ENCODE results near the gene SOX11.

Gene SOX11

DNA sequence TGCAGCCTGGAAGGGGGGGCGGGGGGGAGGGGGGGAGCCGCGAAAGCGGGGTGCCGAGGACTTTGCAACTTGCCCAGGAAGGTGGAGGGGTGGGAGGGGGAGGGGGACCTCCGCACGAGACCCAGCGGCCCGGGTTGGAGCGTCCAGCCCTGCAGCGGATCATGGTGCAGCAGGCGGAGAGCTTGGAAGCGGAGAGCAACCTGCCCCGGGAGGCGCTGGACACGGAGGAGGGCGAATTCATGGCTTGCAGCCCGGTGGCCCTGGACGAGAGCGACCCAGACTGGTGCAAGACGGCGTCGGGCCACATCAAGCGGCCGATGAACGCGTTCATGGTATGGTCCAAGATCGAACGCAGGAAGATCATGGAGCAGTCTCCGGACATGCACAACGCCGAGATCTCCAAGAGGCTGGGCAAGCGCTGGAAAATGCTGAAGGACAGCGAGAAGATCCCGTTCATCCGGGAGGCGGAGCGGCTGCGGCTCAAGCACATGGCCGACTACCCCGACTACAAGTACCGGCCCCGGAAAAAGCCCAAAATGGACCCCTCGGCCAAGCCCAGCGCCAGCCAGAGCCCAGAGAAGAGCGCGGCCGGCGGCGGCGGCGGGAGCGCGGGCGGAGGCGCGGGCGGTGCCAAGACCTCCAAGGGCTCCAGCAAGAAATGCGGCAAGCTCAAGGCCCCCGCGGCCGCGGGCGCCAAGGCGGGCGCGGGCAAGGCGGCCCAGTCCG is 540 bp downstream of the SOX11 start:
- DNase-seq: peak; percentile 24 to 45

GRCh38 chr2:5693287-5694201 is 1.4 kb downstream of the SOX11 start:
- DNase-seq: peak in 1 of 2 experiments; percentile 18

GRCh38 chr2:5694306-5694705 is 2.1 kb downstream of the SOX11 start:
- DNase-seq: peak in 1 of 2 experiments; percentile 6

DNA sequence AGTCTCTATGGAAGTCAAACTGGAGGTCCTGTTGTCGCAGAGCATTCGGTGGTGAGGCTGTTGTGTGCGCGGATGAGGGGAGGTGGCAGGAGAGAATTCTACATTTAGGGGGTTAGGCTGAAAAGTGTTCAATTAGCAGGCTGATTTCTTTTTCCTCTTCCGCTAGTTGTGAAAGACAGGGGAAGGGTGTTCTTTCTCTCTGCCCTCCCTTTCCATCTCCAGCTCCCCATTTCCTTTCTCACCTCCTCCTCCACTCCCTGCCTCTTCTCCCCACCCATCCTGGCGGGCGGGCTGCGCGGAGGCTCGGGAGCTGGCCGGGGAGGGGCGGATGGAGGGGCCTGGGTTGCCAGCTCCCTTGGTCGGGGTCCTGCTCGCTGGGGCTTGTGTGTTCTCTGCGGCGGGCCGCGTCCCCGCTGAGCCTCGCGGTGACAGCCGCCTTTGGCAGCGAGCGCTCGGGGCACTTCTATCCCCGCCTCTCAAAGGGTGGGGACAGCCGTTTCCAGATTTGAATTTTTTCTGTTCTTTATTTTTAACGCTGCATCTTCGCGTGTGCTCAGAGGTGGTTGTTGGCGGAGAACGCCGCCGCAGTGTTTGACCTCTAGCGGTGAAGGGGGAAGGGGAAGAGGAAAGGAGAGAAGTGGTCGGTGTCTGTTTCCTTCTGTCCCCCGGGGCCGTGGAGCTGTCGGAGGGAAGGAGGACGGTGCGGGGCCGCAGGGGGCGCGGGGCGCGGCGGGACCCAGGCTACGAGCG is 3.6 kb downstream of the SOX11 start:
- peak; percentile 19 to 34 for DNase-seq

- DNase-seq: no peak
Observed at GRCh38 chr2:5696404-5696944, 4.3 kb downstream of the SOX11 start.

GRCh38 chr2:5696945-5697521 is 4.8 kb downstream of the SOX11 start:
- peak; percentile 21 to 46 for DNase-seq

- no peak for DNase-seq
Observed at GRCh38 chr2:5697562-5697961, 5.4 kb downstream of the SOX11 start.

GRCh38 chr2:5698134-5698533 is 6.0 kb downstream of the SOX11 start:
- no peak for DNase-seq

DNA sequence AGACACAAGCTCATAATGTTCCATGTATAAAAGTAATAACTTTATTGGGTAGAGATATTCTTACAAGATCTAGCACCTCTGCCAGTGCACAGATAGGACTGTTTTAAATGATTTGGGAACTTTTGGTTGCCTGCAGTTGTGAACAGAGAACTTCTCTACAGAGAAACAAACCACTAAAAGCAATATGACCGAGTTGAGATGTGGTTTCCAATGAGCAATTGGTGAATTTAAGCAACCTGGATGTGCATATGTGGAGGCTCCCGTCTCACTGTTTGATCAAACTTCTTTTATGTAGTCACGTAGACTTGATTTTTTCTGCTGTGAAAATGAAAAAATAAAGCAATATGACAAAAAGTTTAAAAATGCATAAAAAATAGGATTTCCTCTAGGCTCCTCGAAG is 7.8 kb downstream of the SOX11 start:
- DNase-seq: no peak

DNA sequence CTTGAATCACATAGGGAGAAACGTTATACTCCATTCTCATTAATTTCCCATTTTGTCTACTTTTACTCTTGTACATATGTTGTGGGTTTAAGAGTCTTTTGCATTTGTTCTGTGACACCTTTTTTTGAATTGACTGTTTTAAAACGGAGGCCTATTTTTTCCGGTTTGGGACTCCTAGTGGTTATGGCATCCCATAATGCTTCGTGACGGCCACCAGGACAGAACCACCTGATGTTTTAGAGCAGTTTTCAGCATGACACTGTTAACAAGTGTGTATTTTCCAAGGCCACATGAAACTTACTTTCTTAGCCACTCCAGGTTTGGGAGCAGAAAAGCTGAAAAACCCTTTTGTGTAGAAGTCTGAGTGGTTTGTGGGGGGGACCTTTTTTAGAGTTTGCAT is 8.4 kb downstream of the SOX11 start:
- no peak for DNase-seq

- no peak for DNase-seq
Observed at GRCh38 chr2:5701266-5701665, 9.1 kb downstream of the SOX11 start.

- no peak for DNase-seq
Observed at GRCh38 chr2:5703166-5703565, 11.0 kb downstream of the SOX11 start.

DNA sequence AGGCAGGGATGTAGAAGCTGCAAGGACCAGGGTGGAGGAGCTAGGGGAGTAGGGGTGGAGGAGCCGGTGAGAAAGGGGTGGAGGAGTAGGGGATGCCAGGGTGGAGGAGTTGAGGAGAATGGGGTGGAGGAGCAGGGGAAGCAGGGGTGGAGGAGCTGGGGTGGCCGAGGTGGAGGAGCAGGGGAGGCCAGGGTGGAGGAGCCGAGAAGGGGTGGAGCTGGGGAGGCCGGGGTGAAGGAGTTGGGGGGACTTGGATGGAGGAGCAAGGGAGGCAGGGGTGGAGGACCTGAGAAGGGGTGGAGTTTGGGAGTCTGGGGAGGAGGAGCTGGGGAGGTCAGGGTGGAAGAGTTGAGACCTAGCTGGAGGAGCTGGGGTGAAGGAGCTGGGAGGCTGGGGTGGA is 13.3 kb downstream of the SOX11 start:
- DNase-seq: no peak

DNA sequence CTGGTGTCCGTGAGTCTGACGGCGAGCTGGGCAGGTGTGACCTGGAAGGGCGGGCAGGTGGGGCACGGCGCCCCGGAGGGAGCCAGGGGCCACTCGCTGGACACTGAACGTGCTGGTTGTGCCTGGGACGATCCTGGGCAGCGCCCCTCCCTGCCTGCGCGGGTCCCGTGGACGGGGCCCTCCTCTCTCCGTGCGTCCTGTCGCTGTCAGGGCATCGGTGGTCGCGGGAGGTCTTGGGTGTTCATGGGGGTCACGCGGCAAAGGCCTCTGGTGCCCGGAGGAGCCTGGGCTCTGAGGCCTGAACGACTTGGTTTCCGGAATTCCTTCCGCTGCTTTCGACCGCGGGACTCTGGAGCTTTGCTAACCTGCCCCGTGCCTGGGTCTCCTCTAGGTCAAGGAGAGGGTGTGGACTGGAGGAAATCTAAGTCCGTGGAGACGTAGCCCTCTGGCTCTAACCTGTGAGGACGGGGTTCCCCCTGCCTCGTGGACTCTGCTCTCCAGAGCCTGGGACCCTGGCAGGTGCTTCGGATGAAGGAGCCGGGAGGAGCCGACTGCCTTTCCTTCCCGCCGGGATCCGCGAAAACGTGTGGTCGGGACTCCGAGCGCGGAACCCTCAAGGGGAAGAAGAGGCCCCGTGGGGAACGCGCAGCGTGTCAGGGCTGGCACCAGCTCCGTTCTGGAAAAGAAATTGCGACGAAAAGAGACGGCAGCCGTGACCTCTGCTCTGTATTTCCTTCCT is 14.7 kb downstream of the SOX11 start:
- DNase-seq: no peak

- DNase-seq: no peak
Observed at GRCh38 chr2:5710615-5711014, 18.4 kb downstream of the SOX11 start.

DNA sequence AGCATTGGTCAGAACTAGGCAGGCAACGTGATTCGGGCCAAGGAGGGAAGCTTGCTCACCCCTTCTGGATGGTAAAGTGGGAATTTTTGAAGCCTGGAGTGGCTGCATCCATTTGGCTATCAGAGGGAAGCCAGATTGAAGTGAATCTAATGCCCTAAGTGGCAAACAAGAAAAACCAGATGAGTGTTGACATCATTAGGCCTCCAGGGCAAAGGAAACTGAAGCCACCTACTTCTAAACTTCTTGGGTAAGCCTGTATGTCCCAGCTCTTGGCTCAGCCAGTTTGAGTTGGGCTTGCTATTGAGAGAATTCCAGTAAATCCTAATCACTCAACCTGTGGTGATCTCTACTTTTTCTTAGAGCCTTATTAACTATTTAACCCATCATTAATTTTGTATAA is 20.9 kb downstream of the SOX11 start:
- no peak for DNase-seq

DNA sequence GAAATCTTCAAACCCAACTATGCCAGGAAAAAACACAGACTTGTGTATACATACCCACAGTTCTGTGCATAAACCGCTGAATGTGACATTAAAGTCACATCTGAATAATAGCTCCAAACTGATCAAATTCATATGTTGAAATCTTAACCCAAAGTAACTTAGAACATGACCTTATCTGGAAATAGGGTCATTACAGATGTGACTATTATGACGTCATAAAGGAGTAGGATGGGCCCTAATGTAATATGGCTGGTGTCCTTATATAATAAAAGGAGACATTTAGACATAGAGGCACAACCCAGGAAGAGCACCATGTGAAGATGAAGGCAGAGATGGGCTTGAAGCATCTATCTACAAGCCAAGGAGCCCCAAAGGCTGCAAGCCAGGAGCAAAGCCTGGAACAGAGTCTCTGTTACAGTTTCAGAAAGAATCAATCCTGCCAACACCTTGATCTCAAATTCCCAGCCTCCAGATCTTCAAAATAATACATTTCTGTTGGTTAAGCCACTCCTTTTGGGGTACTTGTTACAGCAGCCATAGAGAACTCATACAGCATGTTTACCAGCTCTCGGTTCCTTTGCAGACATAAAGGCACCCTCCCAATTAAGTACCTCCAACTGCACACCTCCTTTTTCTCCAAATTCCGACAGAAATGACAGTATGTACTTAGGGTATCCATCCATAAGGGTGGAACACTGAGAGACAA is 27.6 kb downstream of the SOX11 start:
- DNase-seq: no peak

- no peak for DNase-seq
Observed at GRCh38 chr2:5720426-5720825, 28.2 kb downstream of the SOX11 start.

DNA sequence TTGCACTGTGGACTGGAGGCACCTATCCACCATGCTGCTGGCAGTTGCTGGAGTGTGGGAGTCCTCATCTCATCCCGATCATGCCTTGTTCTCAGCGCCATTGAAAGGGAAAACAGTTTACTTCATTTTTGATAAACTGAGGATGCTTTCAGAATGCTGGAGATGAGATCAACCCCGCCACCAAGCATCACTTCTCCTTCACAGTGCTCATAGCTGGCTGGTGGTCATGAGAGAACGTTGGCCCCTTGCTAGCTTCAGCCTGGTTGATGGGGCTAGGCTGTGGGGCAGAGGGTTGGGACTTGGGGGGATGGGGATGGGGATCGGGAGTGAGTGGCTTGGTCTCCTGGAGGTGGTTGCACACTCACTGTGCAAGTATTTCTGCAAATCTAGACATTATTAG is 30.1 kb downstream of the SOX11 start:
- no peak for DNase-seq

GRCh38 chr2:5723791-5724735 is 31.9 kb downstream of the SOX11 start:
- no peak for DNase-seq
